Activated naive CD8-positive, alpha-beta T cell treated with anti-CD3 and anti-CD28 coated beads, Interleukin-2, amount 10 ng/mL, durations not matched to agents 7 days and 5 days (primary cell): ENCODE data around the gene MTRR. TPM values are rescaled to one million over a fixed set of nuclear protein-coding genes. Genes with fewer than 3 reads are reported as not detected.
A peak's percentile ranks its signal among the peaks of the same experiment; 100 is the strongest.

Experiments
- ATAC-seq: fragments of 150-1000 bp; cut with Tn5 transposase; one replicate; pipeline ENCODE4 v1.10.0; 2021; ENCODE audit warnings: low read depth, moderate library complexity
- POLR2A ChIA-PET: fragments of 350-600 bp; sonication (Branson Sonifier 250); formaldehyde crosslinking; loops from one replicate; lab custom pipeline; 2021; ENCODE audit warnings: antibody characterized with exemption; lab: Charles Lee
- DNase-seq: peaks from one replicate; pipeline ENCODE4 v3.0.0; 2021
- H3K27ac Mint-ChIP-seq: one replicate; pipeline ENCODE4 v1.8.0; 2022; ENCODE audit warnings: mild to moderate bottlenecking, mixed read lengths
- H3K27me3 Mint-ChIP-seq: one replicate; pipeline ENCODE4 v1.8.0; 2022; ENCODE audit warnings: mild to moderate bottlenecking, moderate library complexity, mixed read lengths
- H3K36me3 Mint-ChIP-seq: one replicate; pipeline ENCODE4 v1.8.0; 2021; ENCODE audit warnings: mild to moderate bottlenecking, mixed read lengths
- H3K4me1 Mint-ChIP-seq: one replicate; pipeline ENCODE4 v1.8.0; 2021; ENCODE audit warnings: mixed read lengths
- H3K4me3 Mint-ChIP-seq: one replicate; pipeline ENCODE4 v1.8.0; 2022; ENCODE audit warnings: mild to moderate bottlenecking, moderate library complexity, mixed read lengths
- H3K9me3 Mint-ChIP-seq: one replicate; pipeline ENCODE4 v1.8.0; 2021; ENCODE audit warnings: mixed read lengths
- total RNA-seq, 2 experiments: library from RNA; stranded (reverse); gene quantifications; one replicate each; pipeline ENCODE4 v1.2.3, GENCODE V29; 2021

The MTRR gene
- total RNA-seq, 2 experiments from 2014 or later: 56.3 to 57.0 TPM

DNA sequence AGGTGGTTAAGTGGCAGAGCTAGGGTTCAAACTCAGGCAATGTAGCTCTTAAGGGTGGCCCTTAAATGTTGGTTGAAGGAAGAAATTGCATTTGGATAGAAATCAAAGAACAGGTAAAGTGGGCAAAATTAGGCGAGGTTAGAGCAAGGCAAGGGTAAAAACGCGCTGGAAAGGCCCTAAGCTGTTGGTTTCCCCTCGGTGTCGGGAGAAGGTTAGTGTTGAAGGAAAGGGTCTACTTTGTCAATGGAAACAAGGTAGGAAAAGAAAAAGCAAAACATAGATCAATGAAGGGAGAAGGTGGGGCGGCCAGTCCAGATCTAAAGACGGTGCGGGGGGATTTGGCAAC, 548 bp upstream of the MTRR start:
- no peaks in the 10 kb centered on the region for H3K27me3 Mint-ChIP-seq
- POLR2A ChIA-PET: interaction anchor here (1.0 to 1.8 kb wide), 7 partner anchors 8 to 19 kb away, joined by 3 to 11 read pairs (median 3); no protein-coding TSS in a partner anchor
- H3K36me3 Mint-ChIP-seq: peaks cover 24% of the 10 kb centered on the region
- H3K27ac Mint-ChIP-seq: peak overlapping the region; percentile 82
- DNase-seq: no peak
- H3K4me3 Mint-ChIP-seq: peak overlapping the region; percentile 92
- H3K9me3 Mint-ChIP-seq: no peaks in the 10 kb centered on the region
- peak; percentile 1 for ATAC-seq
- H3K4me1 Mint-ChIP-seq: peaks cover 56% of the 10 kb centered on the region

DNA sequence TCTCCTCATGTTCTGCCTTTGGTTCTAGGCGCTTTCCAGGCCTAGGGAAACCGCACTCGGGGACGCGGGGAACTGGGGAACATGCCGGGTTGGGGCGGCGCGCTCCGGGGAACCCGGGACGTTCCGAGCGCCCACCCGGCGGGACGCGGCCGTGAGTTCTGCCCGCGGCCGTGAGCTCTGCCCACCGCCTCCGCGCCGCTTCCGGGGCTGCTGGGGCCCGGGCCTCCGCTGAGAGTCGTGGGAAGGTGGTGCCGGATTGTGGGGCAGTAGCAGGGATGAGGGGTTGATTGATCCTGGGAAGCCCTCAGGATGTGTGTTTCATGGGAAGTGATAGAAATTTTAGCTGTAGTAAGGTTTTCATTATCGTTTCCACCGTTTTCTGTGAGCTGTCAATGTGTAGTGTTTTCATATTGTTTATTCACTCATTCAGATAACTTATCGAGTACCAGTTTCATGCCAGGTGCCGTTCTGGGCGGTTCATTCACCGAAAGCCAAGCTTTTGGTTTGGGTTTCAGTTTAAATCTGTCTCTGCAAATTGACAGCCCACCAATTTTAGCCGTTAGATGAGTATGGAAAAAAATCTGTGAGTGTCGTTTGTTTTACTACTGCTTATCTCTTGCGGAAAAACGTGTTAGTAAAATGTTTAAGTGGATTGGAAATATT, 657 bp downstream of the MTRR start:
- H3K9me3 Mint-ChIP-seq: no peaks in the 10 kb centered on the region
- peak overlapping the region; percentile 82 for H3K27ac Mint-ChIP-seq
- peaks cover 24% of the 10 kb centered on the region for H3K36me3 Mint-ChIP-seq
- H3K4me3 Mint-ChIP-seq: peak overlapping the region; percentile 91
- peaks cover 59% of the 10 kb centered on the region for H3K4me1 Mint-ChIP-seq
- H3K27me3 Mint-ChIP-seq: no peaks in the 10 kb centered on the region
- POLR2A ChIA-PET: interaction anchor here (1.0 to 1.8 kb wide), 6 partner anchors 9 to 20 kb away, joined by 3 to 11 read pairs (median 3); no protein-coding TSS in a partner anchor
- DNase-seq: peak; percentile 64
- ATAC-seq: peak; percentile 28

DNA sequence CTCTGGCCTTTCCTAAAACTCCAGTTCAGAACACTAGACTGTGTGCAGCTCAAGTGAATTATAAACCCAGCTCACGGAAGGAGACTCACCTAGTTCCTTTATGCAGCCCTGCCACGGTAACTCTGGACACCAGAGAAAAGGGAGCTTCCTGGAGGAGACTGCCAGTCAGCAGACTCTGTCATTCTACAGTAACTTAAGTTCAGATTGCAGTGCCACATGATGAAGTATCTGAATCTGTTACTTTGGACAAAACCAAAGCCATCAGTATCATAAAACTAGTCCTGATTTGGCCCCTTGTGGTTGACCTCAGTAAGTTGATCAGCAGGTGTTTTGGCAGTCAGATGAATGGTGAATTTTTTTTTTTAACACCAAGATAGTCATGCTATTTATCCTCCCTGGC, 2.7 kb downstream of the MTRR start:
- H3K9me3 Mint-ChIP-seq: no peaks in the 10 kb centered on the region
- peak overlapping the region; percentile 19 for H3K27ac Mint-ChIP-seq
- peaks cover 50% of the 10 kb centered on the region for H3K4me1 Mint-ChIP-seq
- peaks cover 15% of the 10 kb centered on the region for H3K36me3 Mint-ChIP-seq
- no peak overlapping the region for H3K4me3 Mint-ChIP-seq
- H3K27me3 Mint-ChIP-seq: no peaks in the 10 kb centered on the region
- no peak for ATAC-seq
- POLR2A ChIA-PET: no interaction called here
- no peak for DNase-seq

DNA sequence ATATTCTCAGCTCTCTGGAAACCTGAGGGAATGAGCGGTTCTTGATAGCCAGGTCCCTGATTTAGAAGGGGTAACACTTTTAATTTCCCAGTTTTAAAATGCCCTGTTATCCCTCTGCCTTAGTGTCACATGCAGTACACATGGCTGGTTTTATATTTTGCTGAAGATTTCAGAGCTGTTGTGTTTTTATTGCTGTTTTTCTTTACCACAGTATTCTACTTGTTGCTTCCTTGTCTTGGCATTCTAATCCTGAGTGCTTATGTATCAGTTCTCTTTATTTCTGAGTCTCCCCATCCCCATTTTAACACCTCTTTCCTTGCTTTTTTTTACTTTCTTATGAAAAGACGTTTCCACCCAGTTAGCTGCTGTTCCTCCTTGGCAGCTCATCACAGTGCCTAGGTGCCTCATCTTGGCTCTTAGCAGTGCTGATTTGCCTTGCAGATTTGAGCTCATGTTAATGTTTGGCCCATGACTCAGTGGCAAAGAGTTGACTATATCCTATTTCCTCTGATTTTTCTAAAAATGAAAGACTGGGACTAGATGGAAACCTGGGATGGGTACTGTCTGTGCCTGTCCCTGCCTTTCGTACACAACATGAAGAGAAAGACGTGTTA, 3.7 kb downstream of the MTRR start:
- Mint-ChIP-seq H3K4me3 (peak overlapping the region; percentile 46), H3K27me3 (no peaks in the 10 kb centered on the region), H3K36me3 (peaks cover 14% of the 10 kb centered on the region), H3K4me1 (peaks cover 42% of the 10 kb centered on the region), H3K9me3 (no peaks in the 10 kb centered on the region), H3K27ac (peak overlapping the region; percentile 74)
- DNase-seq (no peak), ATAC-seq (no peak)
- POLR2A ChIA-PET: no interaction called here

DNA sequence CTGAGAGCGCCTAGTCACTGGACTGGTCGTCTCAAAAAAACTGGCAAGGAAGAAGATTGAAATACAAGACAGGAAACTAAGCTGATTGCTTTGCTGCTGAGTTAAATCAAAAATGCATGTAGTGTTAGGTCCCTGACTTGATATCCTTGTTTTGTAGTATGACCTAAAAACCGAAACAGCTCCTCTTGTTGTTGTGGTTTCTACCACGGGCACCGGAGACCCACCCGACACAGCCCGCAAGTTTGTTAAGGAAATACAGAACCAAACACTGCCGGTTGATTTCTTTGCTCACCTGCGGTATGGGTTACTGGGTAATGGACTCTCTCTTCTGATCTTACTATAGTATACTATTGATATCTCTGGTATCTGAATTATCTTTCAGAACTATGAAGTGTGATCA, 4.3 kb downstream of the MTRR start:
- Mint-ChIP-seq H3K4me3 (peak overlapping the region; percentile 46), H3K4me1 (peaks cover 45% of the 10 kb centered on the region), H3K27me3 (no peaks in the 10 kb centered on the region), H3K9me3 (no peaks in the 10 kb centered on the region), H3K27ac (peak overlapping the region; percentile 74), H3K36me3 (peaks cover 19% of the 10 kb centered on the region)
- POLR2A ChIA-PET: no interaction called here
- no peak for DNase-seq
- ATAC-seq: no peak

DNA sequence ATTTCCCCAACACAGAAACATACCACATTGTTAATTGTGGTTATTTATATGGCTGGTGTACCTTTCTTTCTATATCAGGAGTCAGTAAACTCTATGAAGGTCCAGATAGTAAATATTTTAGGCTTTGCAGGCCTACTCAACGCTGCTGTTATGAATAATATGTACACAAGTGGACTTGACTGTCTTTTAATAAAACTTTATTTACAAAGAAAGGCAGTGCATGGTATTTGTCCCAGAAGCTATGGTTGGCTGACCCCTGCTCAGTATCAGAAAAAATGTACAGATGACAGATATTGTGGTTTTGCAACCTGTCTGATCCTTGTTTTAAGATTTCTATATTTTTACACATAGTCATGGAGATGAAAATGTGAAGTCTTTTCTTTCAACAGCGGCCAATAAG, 5.7 kb downstream of the MTRR start:
- Mint-ChIP-seq H3K4me1 (peaks cover 49% of the 10 kb centered on the region), H3K9me3 (no peaks in the 10 kb centered on the region), H3K4me3 (no peak overlapping the region), H3K27ac (no peak overlapping the region), H3K36me3 (peaks cover 24% of the 10 kb centered on the region), H3K27me3 (no peaks in the 10 kb centered on the region)
- POLR2A ChIA-PET: no interaction called here
- ATAC-seq (no peak), DNase-seq (no peak)

DNA sequence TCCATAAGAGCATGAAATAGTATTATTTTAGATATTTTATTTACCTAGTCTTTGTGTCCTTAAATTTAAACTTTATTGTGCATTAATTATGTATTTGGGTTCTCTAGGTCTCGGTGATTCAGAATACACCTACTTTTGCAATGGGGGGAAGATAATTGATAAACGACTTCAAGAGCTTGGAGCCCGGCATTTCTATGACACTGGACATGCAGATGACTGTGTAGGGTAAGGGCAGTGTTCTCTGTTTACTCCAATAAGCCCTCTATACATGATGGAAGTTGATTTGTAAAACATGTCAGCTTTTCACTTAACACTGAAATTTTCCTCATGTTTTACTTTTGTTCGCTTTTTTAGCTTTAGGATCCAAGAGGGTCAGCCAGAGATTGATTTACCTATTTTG, 6.2 kb downstream of the MTRR start:
- POLR2A ChIA-PET: no interaction called here
- no peak for ATAC-seq
- no peak overlapping the region for H3K4me3 Mint-ChIP-seq

DNA sequence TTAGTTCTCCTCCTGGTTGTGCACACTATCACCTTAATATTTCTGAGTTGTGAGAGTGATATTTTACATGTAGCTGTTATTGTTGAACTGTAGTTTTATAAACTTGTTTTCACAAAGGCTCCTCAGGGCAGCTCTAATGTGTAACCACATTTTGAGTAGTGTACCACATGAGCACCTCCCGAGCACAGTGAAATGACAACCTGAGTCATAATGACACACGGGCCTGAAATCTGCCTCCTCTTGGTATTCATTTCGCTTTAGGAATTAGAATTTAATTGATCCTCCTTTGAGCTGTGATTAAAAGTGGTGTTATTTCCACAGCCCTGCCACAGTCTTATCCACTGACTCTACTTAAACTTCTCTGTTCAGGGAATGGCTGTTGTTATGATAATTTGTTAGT, 7.9 kb downstream of the MTRR start:
- DNase-seq: no peak
- no peak overlapping the region for H3K4me3 Mint-ChIP-seq
- H3K9me3 Mint-ChIP-seq: no peaks in the 10 kb centered on the region
- H3K27ac Mint-ChIP-seq: no peak overlapping the region
- ATAC-seq: no peak
- no peaks in the 10 kb centered on the region for H3K27me3 Mint-ChIP-seq
- POLR2A ChIA-PET: interaction anchor here (1.0 kb wide), 1 partner anchor 10 kb away, joined by 3 read pairs; no protein-coding TSS in a partner anchor
- peaks cover 26% of the 10 kb centered on the region for H3K36me3 Mint-ChIP-seq
- peaks cover 32% of the 10 kb centered on the region for H3K4me1 Mint-ChIP-seq

More for the DNA sequence above, 6.2 kb downstream of the MTRR start:
- peaks cover 24% of the 10 kb centered on the region for H3K36me3 Mint-ChIP-seq
- H3K9me3 Mint-ChIP-seq: no peaks in the 10 kb centered on the region
- no peaks in the 10 kb centered on the region for H3K27me3 Mint-ChIP-seq
- DNase-seq: no peak
- peaks cover 46% of the 10 kb centered on the region for H3K4me1 Mint-ChIP-seq
- no peak overlapping the region for H3K27ac Mint-ChIP-seq

DNA sequence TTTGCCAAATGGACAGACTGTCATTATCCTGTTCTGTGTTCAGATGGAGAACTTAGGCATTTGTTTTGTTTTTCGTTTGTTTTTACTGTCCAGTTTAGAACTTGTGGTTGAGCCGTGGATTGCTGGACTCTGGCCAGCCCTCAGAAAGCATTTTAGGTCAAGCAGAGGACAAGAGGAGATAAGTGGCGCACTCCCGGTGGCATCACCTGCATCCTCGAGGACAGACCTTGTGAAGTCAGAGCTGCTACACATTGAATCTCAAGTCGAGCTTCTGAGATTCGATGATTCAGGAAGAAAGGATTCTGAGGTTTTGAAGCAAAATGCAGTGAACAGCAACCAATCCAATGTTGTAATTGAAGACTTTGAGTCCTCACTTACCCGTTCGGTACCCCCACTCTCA, 8.9 kb downstream of the MTRR start:
- Mint-ChIP-seq H3K27ac (no peak overlapping the region), H3K4me1 (peaks cover 25% of the 10 kb centered on the region), H3K9me3 (no peaks in the 10 kb centered on the region), H3K36me3 (peaks cover 25% of the 10 kb centered on the region), H3K4me3 (no peak overlapping the region), H3K27me3 (no peaks in the 10 kb centered on the region)
- POLR2A ChIA-PET: no interaction called here
- DNase-seq (no peak), ATAC-seq (no peak)

DNA sequence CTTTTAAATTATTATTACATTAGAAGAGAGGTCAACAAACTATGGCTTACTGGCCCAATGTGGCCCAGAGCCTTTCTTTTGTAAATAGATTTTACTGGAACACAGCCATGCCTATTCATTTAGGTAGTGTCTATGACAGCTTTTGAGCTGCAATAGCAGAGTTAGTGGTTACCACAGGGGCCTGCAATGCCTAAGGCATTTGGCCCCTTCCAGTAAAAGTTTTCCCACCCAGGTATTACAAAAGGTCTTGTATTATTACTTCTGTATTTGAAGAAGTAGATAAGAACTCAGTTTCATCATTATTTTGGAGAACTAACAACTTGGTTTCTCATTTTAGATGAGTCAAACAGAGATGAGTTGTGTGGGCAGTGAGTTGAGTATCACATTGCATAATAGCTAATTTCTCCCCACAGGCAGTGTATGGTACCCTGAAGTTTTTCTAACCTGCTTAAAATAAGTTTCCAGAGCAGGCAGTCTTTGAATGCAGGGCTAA, 9.5 kb downstream of the MTRR start:
- no peaks in the 10 kb centered on the region for H3K9me3 Mint-ChIP-seq
- H3K36me3 Mint-ChIP-seq: peaks cover 25% of the 10 kb centered on the region
- peak; percentile 52 for ATAC-seq
- POLR2A ChIA-PET: interaction anchor here (0.9 kb wide), 1 partner anchor 9 kb away, joined by 3 read pairs; the partner anchor contains the start of genes FASTKD3 and MTRR
- no peaks in the 10 kb centered on the region for H3K27me3 Mint-ChIP-seq
- DNase-seq: no peak
- H3K4me1 Mint-ChIP-seq: peaks cover 21% of the 10 kb centered on the region
- no peak overlapping the region for H3K27ac Mint-ChIP-seq
- no peak overlapping the region for H3K4me3 Mint-ChIP-seq

DNA sequence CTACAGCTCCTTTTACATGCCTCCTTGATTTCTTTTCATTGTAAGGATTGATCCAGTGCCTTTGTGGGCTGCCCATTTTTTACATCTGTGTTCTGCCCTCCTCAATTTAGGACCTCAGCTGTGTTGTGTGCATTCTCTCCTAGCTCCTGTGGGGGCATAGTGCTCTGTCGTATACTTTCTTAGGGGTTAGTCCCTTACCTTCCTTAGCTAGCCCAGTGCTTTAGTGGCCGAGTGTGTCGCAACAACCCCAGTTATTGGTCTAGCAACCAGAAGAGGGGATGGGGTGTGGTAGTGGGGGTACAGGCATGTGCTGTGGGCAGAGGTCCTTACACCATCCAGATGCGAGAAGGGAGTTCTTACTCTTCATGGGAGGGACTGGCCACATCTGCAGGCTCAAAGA, 12.1 kb downstream of the MTRR start:
- Mint-ChIP-seq H3K4me3 (no peak overlapping the region), H3K4me1 (peaks cover 15% of the 10 kb centered on the region), H3K9me3 (no peaks in the 10 kb centered on the region), H3K27ac (no peak overlapping the region), H3K27me3 (no peaks in the 10 kb centered on the region), H3K36me3 (peaks cover 28% of the 10 kb centered on the region)
- no peak for ATAC-seq
- POLR2A ChIA-PET: interaction anchor here (1.1 kb wide), 1 partner anchor 12 kb away, joined by 3 read pairs; the partner anchor contains the start of genes FASTKD3 and MTRR
- no peak for DNase-seq

DNA sequence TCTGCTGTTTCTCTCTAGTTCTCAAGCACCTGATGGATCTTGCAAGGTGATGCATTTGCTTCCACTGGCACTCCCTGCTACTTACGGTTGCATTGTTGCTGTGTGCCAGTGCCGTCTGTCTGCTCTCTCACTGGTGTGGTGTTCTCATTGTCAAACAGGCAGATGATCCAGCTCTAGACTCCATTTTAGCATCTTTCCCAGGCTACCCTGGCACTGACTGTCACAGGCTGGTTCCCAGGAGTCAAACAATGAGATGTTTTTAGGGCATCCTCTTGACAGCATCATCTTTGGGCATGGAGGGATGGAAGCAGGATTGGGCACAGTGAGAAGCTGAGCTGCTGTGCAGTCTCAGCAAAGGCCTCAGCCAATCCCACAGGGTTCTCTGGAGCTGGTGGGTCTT, 12.9 kb downstream of the MTRR start:
- Mint-ChIP-seq H3K27ac (no peak overlapping the region), H3K4me1 (peaks cover 13% of the 10 kb centered on the region), H3K4me3 (no peak overlapping the region), H3K36me3 (peaks cover 24% of the 10 kb centered on the region), H3K27me3 (no peaks in the 10 kb centered on the region), H3K9me3 (no peaks in the 10 kb centered on the region)
- DNase-seq: no peak
- POLR2A ChIA-PET: interaction anchor here (1.1 kb wide), 1 partner anchor 13 kb away, joined by 3 read pairs; the partner anchor contains the start of genes FASTKD3 and MTRR
- no peak for ATAC-seq

DNA sequence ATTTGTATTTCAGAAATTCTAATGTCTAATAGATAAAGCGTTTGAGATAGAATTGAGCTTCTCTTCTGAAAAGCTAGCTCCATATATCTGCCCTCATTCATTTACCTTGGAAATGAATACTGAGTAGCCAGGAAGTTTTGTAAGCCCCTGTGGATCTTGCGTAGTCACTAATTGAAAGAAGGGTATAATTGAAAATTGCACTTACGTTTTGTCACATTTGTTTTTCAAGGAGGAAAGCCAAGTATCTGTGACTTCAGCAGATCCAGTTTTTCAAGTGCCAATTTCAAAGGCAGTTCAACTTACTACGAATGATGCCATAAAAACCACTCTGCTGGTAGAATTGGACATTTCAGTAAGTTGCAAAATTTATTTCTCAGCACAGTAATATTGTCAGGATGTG, 14.0 kb downstream of the MTRR start:
- Mint-ChIP-seq H3K4me1 (peaks cover 14% of the 10 kb centered on the region), H3K27ac (no peak overlapping the region), H3K36me3 (peaks cover 21% of the 10 kb centered on the region), H3K9me3 (no peaks in the 10 kb centered on the region), H3K27me3 (no peaks in the 10 kb centered on the region), H3K4me3 (no peak overlapping the region)
- DNase-seq: no peak
- POLR2A ChIA-PET: no interaction called here
- no peak for ATAC-seq
